Muscle of arm (tissue), 12 donors: Measurements from ENCODE around the gene HIVEP3. TPM values are rescaled to one million over a fixed set of nuclear protein-coding genes. Genes with fewer than 3 reads are reported as not detected.
A peak's percentile ranks its signal among the peaks of the same experiment; 100 is the strongest.

Source experiments
- DNase-seq: peaks from one replicate; pipeline ENCODE4 v3.0.0-alpha.2; 2013
- polyA plus RNA-seq, 12 donors: library from polyadenylated mRNA; unstranded; fragments of 120-200 nt; gene quantifications; one replicate each; pipeline ENCODE4 v1.2.1, GENCODE V29; 2013; ENCODE audit not compliant: insufficient read length in 12 of 12

The HIVEP3 gene
- polyA plus RNA-seq, 12 donors, result 1.9 to 3.7 (median 2.3) TPM; not detected in 1

- no peak for DNase-seq
Observed at GRCh38 chr1:41848216-41848952, 70.3 kb downstream of the HIVEP3 start.

- no peak for DNase-seq
Observed at GRCh38 chr1:41847733-41848132, 71.0 kb downstream of the HIVEP3 start.

GRCh38 chr1:41846625-41847405 is 71.9 kb downstream of the HIVEP3 start:
- DNase-seq, result no peak

- no peak for DNase-seq
Observed at GRCh38 chr1:41844781-41845272, 73.9 kb downstream of the HIVEP3 start.

GRCh38 chr1:41844255-41844654 is 74.5 kb downstream of the HIVEP3 start:
- no peak for DNase-seq

- DNase-seq, result no peak
Observed at GRCh38 chr1:41842993-41843755, 75.5 kb downstream of the HIVEP3 start.

GRCh38 chr1:41842326-41842725 is 76.4 kb downstream of the HIVEP3 start:
- no peak for DNase-seq

- DNase-seq, result no peak
Observed at GRCh38 chr1:41840592-41841246, 78.0 kb downstream of the HIVEP3 start.

GRCh38 chr1:41838266-41838665 is 80.5 kb downstream of the HIVEP3 start:
- DNase-seq, result no peak

- no peak for DNase-seq
Observed at GRCh38 chr1:41837691-41838090, 81.0 kb downstream of the HIVEP3 start.

GRCh38 chr1:41835485-41835884 is 83.2 kb downstream of the HIVEP3 start:
- no peak for DNase-seq

GRCh38 chr1:41833519-41834000 is 85.2 kb downstream of the HIVEP3 start:
- DNase-seq, result no peak

GRCh38 chr1:41830726-41831125 is 88.0 kb downstream of the HIVEP3 start:
- no peak for DNase-seq

GRCh38 chr1:41827991-41828570 is 90.6 kb downstream of the HIVEP3 start:
- DNase-seq, result peak; percentile 28

GRCh38 chr1:41823471-41823870 is 95.3 kb downstream of the HIVEP3 start:
- DNase-seq, result no peak

GRCh38 chr1:41822866-41823265 is 95.9 kb downstream of the HIVEP3 start:
- DNase-seq, result no peak

- no peak for DNase-seq
Observed at GRCh38 chr1:41819843-41820242, 98.9 kb downstream of the HIVEP3 start.

GRCh38 chr1:41819069-41819468 is 99.7 kb downstream of the HIVEP3 start:
- no peak for DNase-seq

GRCh38 chr1:41816061-41816460 is 102.7 kb downstream of the HIVEP3 start:
- DNase-seq, result no peak

- DNase-seq, result no peak
Observed at GRCh38 chr1:41813755-41814745, 104.7 kb downstream of the HIVEP3 start.
